SU-DHL-6 (cell line): ENCODE measurements around the gene ACBD7.

Source experiments
- CTCF ChIP-seq: fragments of 200-600 bp; sonication (generic); IDR thresholded peaks from one replicate; pipeline ENCODE4 v1.5.1; 2017; ENCODE audit warnings: antibody characterized with exemption, mild to moderate bottlenecking, low read length, moderate library complexity; ENCODE audit not compliant: insufficient read depth, poor library complexity, severe bottlenecking
- EZH2phosphoT487 ChIP-seq: fragments of 200-600 bp; sonication (generic), shearing (Covaris generic); conservative IDR thresholded peaks from 2 replicates; pipeline ENCODE4 v1.6.1; 2018; ENCODE audit warnings: mild to moderate bottlenecking, antibody characterized with exemption, low read length, moderate library complexity, mixed read lengths

GRCh38 chr10:15059914-15060313, 28.7 kb downstream of the ACBD7 start:
- TF ChIP-seq CTCF (no peak), EZH2phosphoT487 (no peak)
